Retina (tissue), 1 donor: ENCODE data around the gene ABCG4.
A peak's percentile ranks its signal among the peaks of the same experiment; 100 is the strongest.
"Not testable (repeated sequence)": the region's sequence is repeated elsewhere in the genome, so short reads cannot be mapped to it uniquely, and the experiment has no call there.

Source experiments
- DNase-seq: peaks from one replicate; pipeline ENCODE4 v3.0.0-alpha.2; 2016

ABCG4 gene

DNA sequence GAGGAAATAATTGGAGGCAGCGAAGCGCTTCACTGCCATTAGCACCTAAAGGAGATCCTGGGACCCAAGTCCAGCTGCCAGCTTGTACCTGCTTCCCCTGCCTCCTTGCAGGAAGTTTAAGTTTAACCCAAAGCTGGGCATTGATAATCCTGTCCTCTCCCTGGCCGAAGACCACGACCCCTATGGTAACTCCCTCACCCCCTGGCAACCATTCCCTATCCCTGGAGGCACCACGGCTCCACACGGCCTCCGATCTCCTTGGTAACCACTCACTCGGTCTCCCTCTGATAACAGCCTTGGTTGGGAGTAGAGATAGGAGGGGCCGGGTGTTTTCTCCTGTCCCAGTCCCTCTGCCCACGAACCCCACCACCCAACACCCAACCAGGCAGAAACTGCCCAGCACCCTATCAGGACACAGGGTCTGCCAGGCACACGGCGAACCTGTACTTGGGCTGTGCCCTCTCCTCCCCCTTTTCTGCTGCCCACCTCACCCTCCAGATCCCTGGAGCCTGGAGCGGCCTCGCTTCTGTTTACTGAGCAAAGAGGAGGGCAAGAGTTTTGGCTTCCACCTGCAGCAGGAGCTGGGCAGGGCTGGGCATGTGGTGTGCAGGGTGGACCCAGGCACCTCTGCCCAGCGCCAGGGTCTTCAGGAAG is 37.3 kb downstream of the ABCG4 start:
- DNase-seq, result no peak

DNA sequence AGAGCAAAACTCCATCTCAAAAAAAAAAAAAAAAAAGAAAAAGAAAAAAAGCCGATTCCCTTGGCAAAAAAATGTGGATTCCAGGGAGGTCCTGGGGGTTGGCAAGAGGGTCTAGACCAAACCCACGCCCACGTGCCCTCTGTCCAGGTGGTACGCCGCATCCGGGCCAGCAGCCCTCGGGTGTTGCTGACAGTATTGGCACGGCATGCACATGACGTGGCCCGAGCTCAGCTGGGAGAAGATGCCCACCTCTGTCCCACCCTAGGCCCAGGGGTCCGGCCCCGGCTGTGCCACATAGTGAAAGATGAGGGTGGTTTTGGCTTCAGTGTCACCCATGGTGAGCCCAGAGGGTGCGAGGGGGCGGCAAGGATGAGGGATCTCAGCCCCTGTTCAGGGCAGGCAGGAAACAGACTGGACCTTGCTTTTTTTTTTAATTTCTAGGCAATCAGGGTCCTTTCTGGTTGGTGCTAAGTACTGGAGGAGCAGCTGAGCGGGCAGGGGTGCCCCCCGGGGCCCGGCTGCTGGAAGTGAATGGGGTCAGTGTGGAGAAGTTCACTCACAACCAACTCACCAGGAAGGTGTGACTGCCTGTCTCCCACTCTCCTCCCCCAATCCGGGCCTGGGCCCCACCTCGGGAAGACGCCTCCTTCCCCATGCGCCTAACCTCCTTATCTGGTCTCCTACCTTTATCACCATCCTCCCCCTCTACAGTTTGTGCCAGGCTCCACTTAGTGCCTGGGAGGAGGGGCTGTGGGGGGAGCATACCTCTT is 38.5 kb downstream of the ABCG4 start:
- DNase-seq, result no peak

GRCh38 chr11:119188067-119188466 is 39.2 kb downstream of the ABCG4 start:
- DNase-seq, result no peak

GRCh38 chr11:119188887-119189286 is 40.0 kb downstream of the ABCG4 start:
- DNase-seq, result no peak

GRCh38 chr11:119189393-119189792 is 40.5 kb downstream of the ABCG4 start:
- DNase-seq, result no peak

GRCh38 chr11:119190531-119190930 is 41.7 kb downstream of the ABCG4 start:
- DNase-seq, result no peak

DNA sequence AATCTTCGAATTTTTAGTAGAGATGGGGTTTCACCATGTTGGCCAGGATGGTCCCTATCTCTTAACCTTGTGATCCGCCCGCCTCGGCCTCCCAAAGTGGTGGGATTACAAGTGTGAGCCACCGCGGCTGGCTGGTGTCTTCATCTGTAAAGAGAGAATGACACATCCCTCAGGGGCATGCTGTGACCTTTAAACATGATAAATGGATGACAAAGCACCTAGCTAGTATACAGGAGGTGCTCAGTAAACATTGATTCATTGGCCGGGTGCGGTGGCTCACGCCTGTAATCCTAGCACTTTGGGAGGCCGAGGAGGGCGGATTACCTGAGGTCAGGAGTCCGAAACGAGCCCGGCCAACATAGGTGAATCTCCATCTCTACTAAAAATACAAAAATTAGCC is 42.4 kb downstream of the ABCG4 start:
- not testable (repeated sequence) for DNase-seq

GRCh38 chr11:119192111-119192510 is 43.3 kb downstream of the ABCG4 start:
- no peak for DNase-seq

DNA sequence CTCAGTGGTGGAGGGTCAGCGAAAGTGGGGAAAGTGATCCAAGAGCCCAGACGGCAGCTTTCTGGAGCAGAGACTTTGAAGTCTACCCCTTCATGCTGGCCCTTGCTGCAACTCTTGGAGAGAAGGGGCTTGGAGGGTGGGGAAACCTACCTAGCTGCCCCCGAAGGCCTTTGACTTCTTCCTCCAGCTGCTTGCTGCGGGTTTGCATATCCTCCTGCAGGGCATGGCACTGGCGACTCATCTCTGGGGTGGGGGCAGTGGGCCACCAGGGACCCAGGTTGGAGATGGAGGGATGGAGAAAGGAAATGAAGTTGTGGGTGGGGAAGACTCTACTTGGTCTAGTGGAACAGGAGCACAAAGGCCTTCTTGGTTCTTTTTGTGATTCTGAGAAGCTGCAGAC is 44.1 kb downstream of the ABCG4 start:
- DNase-seq, result no peak

- no peak for DNase-seq
Observed at GRCh38 chr11:119193626-119194025, 44.8 kb downstream of the ABCG4 start.

DNA sequence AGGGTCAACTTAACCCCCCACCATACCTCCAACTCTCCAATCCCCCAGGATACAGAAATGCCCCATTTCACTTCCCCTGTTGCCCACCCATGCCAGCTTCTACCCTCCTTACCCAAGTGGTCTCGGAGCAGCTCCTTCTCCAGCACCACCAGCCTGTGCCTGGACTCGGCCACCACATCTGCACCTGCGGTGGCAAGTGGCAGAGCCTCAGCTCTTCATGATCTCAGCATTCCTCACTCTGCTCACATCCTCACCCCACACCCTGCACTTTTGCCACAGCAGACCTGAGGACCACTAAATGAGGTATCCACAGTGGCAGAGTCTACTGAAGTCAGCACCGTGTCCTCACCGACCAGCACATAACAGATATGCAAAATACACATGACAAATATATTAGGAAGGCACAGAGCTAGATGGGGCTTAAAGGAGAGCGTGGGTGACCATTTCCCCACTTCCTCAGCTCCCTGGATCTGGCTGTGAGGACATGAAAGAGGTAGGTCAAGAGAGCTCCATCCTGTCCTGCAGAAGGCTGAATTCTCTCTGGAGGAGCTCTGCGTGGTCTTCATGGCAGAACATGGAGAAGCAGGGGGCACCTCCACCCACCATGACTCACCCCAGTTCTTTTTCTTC is 46.1 kb downstream of the ABCG4 start:
- DNase-seq, result no peak

DNA sequence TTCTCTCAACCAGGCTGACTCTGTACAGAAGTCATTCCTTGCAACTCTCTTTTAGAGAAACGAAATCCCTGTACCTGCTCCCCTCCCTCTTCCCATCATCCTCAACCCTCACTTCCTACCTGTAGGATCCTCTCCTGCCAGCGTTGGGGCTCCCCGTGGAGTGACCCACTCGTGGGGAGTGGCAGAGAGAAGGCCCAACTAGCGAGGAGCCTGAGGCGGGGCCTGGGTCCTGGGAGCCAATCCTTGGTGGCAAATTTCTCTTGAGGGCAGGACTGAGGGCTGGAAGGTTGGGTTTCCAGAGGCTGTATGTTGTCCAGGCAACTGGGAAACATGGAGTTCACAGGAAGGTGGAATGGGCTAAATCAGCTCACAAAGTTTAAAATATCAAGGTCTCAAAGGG is 46.8 kb downstream of the ABCG4 start:
- no peak for DNase-seq

DNA sequence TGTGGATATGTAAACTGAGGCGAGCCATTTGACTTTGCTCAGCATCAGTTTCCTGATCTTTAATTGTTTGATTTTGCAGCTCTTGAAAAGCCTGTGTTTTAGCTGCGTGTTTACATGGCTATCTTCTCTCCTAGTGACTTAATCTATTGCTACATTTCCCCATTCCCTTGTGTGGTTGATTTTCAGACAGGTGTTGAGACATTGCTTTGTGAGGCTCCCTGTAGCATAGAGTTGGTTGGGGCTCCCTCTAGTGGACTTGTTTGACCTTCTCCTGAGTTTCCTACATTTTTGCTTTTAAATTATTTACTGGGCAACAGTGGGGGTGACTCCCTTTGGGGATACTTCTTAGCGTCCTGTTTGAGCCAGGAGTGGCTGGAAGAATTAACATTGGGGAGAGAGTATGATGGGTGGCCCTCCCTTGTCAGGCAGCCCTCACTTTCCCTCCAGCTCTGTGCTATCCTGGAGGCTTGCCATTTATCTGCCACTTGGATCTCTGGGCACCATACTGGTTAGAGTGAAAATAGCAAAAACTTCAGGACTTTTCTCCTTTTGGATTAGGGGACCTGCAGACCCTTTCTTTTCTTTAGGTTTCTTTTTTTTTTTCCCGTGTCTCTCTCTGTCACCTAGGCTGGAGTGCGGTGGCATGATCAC is 48.1 kb downstream of the ABCG4 start:
- DNase-seq, result peak; percentile 81

- DNase-seq, result no peak
Observed at GRCh38 chr11:119198925-119199324, 50.1 kb downstream of the ABCG4 start.

GRCh38 chr11:119201236-119201635 is 52.4 kb downstream of the ABCG4 start:
- not testable (repeated sequence) for DNase-seq

GRCh38 chr11:119202554-119202953 is 53.7 kb downstream of the ABCG4 start:
- DNase-seq, result no peak

DNA sequence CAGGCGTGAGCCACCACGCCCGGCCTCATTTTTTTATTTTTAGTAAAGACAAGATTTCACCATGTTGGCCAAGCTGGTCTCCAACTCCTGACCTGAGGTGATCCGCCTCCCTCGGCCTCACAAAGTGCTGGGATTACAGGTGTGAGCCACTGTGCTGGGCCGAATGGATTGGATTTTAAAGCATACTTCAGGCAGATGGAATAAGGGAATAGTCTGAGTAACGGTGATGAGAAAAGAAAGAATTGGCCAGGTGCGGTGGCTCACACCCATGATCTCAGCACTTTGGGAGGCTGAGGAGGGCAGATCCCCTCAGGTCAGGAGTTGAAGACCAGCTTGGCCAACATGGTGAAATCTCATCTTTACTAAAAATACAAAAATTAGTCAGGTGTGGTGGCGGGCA is 55.2 kb downstream of the ABCG4 start:
- DNase-seq, result no peak

GRCh38 chr11:119205080-119205479 is 56.2 kb downstream of the ABCG4 start:
- DNase-seq, result no peak

DNA sequence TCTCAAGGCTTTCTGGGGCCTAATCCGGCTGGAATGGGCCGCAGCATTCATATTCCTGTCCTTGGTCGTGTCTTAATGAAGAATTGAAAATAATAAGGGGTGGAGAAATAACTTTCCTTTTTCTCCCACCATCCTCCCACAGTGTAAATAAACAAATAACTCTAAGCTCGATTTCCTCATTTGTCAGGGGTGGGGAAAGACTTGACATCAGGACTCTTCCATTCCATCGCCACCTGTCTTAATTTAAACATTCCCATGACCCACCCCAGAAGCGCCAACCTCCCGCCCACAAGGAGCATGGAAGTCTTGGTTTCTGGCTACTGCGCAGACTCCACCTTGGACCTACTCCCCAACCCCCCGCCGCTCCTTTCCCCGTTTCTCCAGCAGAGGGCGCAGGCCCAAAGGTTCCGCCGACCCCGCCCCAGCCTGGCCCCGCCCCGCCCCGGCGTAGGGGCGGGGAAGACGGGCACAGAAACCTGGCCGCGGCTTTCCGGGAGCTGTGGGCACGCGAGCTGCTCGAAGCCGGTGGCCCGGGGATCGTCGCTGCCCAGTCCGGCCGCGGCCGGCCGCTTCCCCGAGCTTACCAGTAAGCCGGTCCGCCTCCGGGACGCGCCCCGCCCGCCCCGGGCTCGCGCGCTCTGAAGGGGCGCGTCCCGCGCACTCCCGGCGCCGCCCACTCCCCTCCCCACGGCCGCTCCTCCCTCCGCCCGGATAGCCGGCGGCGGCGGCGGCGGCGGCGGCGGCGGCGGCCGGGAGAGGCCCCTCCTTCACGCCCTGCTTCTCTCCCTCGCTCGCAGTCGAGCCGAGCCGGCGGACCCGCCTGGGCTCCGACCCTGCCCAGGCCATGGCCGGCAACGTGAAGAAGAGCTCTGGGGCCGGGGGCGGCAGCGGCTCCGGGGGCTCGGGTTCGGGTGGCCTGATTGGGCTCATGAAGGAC is 57.0 kb downstream of the ABCG4 start, which contains the start of gene CBL:
Gene CBL, plus strand, starts transcription at position 766 of the 937 bp plus-strand sequence. Its CDS starts 79 bp downstream, at position 845.
- DNase-seq, result peak; percentile 96

DNA sequence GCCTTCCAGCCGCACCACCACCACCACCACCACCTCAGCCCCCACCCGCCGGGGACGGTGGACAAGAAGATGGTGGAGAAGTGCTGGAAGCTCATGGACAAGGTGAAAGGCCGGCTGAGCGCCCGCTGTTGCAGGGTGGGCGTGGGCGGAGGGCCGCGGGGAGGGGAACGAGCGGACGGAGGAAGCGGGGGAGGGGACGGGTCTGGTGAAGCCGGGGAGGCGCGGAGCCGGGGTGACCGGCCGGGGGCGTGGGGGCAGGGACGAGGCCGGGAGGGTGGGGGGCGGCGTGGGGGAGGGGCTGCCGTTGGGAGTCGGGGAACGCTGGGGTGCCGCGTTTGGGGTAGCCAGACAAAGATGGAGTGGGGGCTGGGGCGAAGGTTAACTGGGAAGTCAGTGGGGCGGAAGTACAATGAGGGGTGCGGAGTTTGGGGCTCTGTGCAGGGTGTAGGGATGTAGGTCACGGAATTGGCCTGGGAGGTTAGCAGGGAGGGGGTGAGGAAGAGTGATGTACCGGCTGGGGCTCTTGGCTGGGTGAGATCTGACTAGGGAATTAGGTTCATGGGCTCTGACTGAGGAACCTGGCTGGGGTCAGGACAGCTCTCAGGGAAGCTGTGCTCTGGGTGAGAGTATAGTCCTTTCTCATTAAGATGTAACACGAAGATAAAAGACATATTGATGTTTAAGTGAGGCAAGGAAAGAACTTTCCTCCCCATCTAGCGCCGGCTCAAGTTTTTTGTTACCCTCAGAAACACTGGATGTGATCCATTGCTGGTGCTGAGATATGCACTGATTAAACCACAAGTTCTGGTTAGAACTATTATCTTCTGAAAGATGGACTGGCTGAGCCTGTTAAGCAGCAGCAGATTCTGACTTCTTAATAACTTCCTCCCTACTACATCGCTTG is 57.9 kb downstream of the ABCG4 start:
- peak; percentile 56 for DNase-seq

DNA sequence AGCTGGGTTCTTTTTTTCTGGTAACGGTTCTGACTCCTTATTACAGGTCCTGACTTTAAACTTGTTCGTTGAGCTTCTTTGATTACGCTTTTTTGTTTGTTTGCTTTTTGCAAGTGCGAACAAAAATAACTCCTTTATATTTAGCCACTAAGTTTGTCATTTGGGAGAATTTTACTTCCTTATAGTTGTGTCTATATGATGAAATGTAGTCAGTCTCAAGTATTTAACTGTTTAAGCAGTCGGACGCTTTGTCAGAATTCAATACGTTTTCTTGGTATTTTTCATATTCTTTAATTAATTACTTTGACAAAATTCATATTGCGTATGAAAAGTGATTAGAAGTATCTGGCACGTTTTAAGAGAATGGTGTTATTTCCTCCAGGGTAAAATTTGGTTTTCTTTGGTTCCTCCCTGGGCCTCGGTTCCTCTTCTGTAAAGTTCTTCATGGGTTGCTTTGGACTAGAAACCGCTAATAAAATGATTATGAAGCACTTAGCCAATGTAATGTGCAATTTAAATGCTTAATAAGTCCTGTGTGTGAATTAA is 58.6 kb downstream of the ABCG4 start:
- DNase-seq, result no peak
